Measurements from ENCODE around the gene PTGFRN. TPM values are rescaled to one million over a fixed set of nuclear protein-coding genes. Genes with fewer than 3 reads are reported as not detected.

Gene PTGFRN
- total and polyA plus RNA-seq, 9 of the 15 experiments (the other 6 are each of a cell fraction or from before 2014, with no cell fraction given), result 17.3 to 33.1 (median 25.7) TPM

DNA sequence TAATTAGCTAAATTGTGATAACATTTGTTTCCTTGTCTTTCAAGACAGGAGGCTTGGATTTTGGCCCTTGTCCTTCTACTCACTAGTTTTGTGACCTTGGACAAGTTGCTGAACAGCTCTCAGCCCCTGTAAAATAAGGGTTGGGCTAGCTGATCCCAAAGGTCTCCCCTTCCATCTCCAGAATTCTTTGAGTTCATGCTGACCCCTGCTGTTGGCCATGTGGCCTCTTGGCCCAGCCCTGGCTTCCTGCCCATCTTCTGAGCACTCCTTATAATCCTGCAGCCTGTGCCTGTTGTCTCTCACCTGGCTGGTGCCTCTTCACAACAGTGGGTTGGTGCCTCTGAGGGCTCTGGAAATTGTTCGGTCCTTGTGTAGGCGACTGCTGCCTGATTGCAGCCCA is 10.1 kb downstream of the PTGFRN start (continued):
- TF ChIP-seq, protein P1, sequence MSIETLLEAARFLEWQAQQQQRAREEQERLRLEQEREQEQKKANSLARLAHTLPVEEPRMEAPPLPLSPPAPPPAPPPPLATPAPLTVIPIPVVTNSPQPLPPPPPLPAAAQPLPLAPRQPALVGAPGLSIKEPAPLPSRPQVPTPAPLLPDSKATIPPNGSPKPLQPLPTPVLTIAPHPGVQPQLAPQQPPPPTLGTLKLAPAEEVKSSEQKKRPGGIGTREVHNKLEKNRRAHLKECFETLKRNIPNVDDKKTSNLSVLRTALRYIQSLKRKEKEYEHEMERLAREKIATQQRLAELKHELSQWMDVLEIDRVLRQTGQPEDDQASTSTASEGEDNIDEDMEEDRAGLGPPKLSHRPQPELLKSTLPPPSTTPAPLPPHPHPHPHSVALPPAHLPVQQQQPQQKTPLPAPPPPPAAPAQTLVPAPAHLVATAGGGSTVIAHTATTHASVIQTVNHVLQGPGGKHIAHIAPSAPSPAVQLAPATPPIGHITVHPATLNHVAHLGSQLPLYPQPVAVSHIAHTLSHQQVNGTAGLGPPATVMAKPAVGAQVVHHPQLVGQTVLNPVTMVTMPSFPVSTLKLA (conservative IDR thresholded peaks at IDR 0.05), result no peak
- TF ChIP-seq ADNP (tag; IDR thresholded peaks at IDR 0.05) (no peak), KLF13 (tag; IDR thresholded peaks at IDR 0.05; ENCODE audit: borderline replicate concordance, low read depth) (no peak), MXI1 (IDR thresholded peaks at IDR 0.05; ENCODE audit: low read depth, low read length) (no peak), SMC3 (conservative IDR thresholded peaks at IDR 0.05; ENCODE audit: insufficient read depth, low read depth, low read length) (0 out of 2 replicates have a peak, but pooled peaks have one; percentile 8), TEAD2 (tag; IDR thresholded peaks at IDR 0.05) (no peak), ZNF311 (CRISPR knock-in tag; IDR thresholded peaks at IDR 0.05) (no peak), DIDO1 (tag; IDR thresholded peaks at IDR 0.05; ENCODE audit: low read depth) (no peak), TRIM28 (IDR thresholded peaks at IDR 0.05) (no peak), ZC3H4 (CRISPR knock-in tag; IDR thresholded peaks at IDR 0.05; ENCODE audit: borderline replicate concordance) (no peak), ELF2 (CRISPR knock-in tag; IDR thresholded peaks at IDR 0.05) (no peak), THRAP3 (IDR thresholded peaks at IDR 0.05; ENCODE audit: borderline replicate concordance) (no peak), POLR3G (IDR thresholded peaks at IDR 0.05; ENCODE audit: extremely low read depth, insufficient read length, insufficient replicate concordance) (no peak), NFIX (CRISPR knock-in tag; IDR thresholded peaks at IDR 0.05; ENCODE audit: low read depth) (0 out of 2 replicates have a peak, but pooled peaks have one; percentile 11), GABPB2 (CRISPR knock-in tag; conservative IDR thresholded peaks at IDR 0.05) (no peak)
- TF ChIP-seq, protein P2, sequence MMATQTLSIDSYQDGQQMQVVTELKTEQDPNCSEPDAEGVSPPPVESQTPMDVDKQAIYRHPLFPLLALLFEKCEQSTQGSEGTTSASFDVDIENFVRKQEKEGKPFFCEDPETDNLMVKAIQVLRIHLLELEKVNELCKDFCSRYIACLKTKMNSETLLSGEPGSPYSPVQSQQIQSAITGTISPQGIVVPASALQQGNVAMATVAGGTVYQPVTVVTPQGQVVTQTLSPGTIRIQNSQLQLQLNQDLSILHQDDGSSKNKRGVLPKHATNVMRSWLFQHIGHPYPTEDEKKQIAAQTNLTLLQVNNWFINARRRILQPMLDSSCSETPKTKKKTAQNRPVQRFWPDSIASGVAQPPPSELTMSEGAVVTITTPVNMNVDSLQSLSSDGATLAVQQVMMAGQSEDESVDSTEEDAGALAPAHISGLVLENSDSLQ (IDR thresholded peaks at IDR 0.05), result no peak
- TF ChIP-seq, protein P3, sequence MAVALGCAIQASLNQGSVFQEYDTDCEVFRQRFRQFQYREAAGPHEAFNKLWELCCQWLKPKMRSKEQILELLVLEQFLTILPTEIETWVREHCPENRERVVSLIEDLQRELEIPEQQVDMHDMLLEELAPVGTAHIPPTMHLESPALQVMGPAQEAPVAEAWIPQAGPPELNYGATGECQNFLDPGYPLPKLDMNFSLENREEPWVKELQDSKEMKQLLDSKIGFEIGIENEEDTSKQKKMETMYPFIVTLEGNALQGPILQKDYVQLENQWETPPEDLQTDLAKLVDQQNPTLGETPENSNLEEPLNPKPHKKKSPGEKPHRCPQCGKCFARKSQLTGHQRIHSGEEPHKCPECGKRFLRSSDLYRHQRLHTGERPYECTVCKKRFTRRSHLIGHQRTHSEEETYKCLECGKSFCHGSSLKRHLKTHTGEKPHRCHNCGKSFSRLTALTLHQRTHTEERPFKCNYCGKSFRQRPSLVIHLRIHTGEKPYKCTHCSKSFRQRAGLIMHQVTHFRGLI (CRISPR knock-in tag; IDR thresholded peaks at IDR 0.05), result peak; percentile 82; the same call in 1 of the 2 replicates
- TF ChIP-seq, protein P4, sequence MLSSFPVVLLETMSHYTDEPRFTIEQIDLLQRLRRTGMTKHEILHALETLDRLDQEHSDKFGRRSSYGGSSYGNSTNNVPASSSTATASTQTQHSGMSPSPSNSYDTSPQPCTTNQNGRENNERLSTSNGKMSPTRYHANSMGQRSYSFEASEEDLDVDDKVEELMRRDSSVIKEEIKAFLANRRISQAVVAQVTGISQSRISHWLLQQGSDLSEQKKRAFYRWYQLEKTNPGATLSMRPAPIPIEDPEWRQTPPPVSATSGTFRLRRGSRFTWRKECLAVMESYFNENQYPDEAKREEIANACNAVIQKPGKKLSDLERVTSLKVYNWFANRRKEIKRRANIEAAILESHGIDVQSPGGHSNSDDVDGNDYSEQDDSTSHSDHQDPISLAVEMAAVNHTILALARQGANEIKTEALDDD (IDR thresholded peaks at IDR 0.05), result peak; percentile 3; the same call in 1 of the 2 replicates
- TF ChIP-seq, protein P5, sequence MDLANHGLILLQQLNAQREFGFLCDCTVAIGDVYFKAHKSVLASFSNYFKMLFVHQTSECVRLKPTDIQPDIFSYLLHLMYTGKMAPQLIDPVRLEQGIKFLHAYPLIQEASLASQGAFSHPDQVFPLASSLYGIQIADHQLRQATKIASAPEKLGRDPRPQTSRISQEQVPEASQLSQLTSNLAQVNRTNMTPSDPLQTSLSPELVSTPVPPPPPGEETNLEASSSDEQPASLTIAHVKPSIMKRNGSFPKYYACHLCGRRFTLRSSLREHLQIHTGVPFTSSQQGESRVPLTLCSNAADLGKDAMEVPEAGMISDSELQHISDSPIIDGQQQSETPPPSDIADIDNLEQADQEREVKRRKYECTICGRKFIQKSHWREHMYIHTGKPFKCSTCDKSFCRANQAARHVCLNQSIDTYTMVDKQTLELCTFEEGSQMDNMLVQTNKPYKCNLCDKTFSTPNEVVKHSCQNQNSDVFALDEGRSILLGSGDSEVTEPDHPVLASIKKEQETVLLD (IDR thresholded peaks at IDR 0.05), result no peak
